ENCODE measurements around the gene ZBTB20.

The ZBTB20 gene

GRCh38 chr3:114973536-114973935 is 173.6 kb downstream of the ZBTB20 start:
- TF ChIP-seq FOXP2 (optimal IDR thresholded peaks at IDR 0.05; ENCODE audit: borderline replicate concordance, extremely low read depth, extremely low read length, insufficient read depth) (no peak), TAF1 (IDR thresholded peaks at IDR 0.05; ENCODE audit: borderline replicate concordance, insufficient read depth, low read length) (no peak), POLR2AphosphoS5 (IDR thresholded peaks at IDR 0.05; ENCODE audit: low read depth, low read length) (no peak), SIN3A (IDR thresholded peaks at IDR 0.05; ENCODE audit: borderline replicate concordance, insufficient read depth, low read length) (no peak)
- TF ChIP-seq, protein P1, sequence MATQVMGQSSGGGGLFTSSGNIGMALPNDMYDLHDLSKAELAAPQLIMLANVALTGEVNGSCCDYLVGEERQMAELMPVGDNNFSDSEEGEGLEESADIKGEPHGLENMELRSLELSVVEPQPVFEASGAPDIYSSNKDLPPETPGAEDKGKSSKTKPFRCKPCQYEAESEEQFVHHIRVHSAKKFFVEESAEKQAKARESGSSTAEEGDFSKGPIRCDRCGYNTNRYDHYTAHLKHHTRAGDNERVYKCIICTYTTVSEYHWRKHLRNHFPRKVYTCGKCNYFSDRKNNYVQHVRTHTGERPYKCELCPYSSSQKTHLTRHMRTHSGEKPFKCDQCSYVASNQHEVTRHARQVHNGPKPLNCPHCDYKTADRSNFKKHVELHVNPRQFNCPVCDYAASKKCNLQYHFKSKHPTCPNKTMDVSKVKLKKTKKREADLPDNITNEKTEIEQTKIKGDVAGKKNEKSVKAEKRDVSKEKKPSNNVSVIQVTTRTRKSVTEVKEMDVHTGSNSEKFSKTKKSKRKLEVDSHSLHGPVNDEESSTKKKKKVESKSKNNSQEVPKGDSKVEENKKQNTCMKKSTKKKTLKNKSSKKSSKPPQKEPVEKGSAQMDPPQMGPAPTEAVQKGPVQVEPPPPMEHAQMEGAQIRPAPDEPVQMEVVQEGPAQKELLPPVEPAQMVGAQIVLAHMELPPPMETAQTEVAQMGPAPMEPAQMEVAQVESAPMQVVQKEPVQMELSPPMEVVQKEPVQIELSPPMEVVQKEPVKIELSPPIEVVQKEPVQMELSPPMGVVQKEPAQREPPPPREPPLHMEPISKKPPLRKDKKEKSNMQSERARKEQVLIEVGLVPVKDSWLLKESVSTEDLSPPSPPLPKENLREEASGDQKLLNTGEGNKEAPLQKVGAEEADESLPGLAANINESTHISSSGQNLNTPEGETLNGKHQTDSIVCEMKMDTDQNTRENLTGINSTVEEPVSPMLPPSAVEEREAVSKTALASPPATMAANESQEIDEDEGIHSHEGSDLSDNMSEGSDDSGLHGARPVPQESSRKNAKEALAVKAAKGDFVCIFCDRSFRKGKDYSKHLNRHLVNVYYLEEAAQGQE (IDR thresholded peaks at IDR 0.05; ENCODE audit: insufficient read depth in 1 of 2, low read depth in 2 of 2, low read length in 2 of 2): no peak

GRCh38 chr3:114967168-114967567 is 179.9 kb downstream of the ZBTB20 start:
- TF ChIP-seq FOXP2 (optimal IDR thresholded peaks at IDR 0.05; ENCODE audit: borderline replicate concordance, extremely low read depth, extremely low read length, insufficient read depth) (no peak), TAF1 (IDR thresholded peaks at IDR 0.05; ENCODE audit: borderline replicate concordance, insufficient read depth, low read length) (no peak), POLR2AphosphoS5 (IDR thresholded peaks at IDR 0.05; ENCODE audit: low read depth, low read length) (no peak), SIN3A (IDR thresholded peaks at IDR 0.05; ENCODE audit: borderline replicate concordance, insufficient read depth, low read length) (no peak)
- TF ChIP-seq, protein P1 (IDR thresholded peaks at IDR 0.05; ENCODE audit: insufficient read depth in 1 of 2, low read depth in 2 of 2, low read length in 2 of 2): no peak

- no peak for TF ChIP-seq TAF1 (IDR thresholded peaks at IDR 0.05; ENCODE audit: borderline replicate concordance, insufficient read depth, low read length)
- TF ChIP-seq POLR2AphosphoS5 (IDR thresholded peaks at IDR 0.05; ENCODE audit: low read depth, low read length): no peak
- TF ChIP-seq SIN3A (IDR thresholded peaks at IDR 0.05; ENCODE audit: borderline replicate concordance, insufficient read depth, low read length): no peak
- TF ChIP-seq, protein P1 (IDR thresholded peaks at IDR 0.05; ENCODE audit: insufficient read depth in 1 of 2, low read depth in 2 of 2, low read length in 2 of 2): no peak
- TF ChIP-seq FOXP2 (optimal IDR thresholded peaks at IDR 0.05; ENCODE audit: borderline replicate concordance, extremely low read depth, extremely low read length, insufficient read depth): no peak
Measured at GRCh38 chr3:114962189-114962588, 184.9 kb downstream of the ZBTB20 start.

GRCh38 chr3:114958930-114959329 is 188.2 kb downstream of the ZBTB20 start:
- no peak for TF ChIP-seq POLR2AphosphoS5 (IDR thresholded peaks at IDR 0.05; ENCODE audit: low read depth, low read length)
- TF ChIP-seq SIN3A (IDR thresholded peaks at IDR 0.05; ENCODE audit: borderline replicate concordance, insufficient read depth, low read length): no peak
- no peak for TF ChIP-seq TAF1 (IDR thresholded peaks at IDR 0.05; ENCODE audit: borderline replicate concordance, insufficient read depth, low read length)
- no peak for TF ChIP-seq FOXP2 (optimal IDR thresholded peaks at IDR 0.05; ENCODE audit: borderline replicate concordance, extremely low read depth, extremely low read length, insufficient read depth)

DNA sequence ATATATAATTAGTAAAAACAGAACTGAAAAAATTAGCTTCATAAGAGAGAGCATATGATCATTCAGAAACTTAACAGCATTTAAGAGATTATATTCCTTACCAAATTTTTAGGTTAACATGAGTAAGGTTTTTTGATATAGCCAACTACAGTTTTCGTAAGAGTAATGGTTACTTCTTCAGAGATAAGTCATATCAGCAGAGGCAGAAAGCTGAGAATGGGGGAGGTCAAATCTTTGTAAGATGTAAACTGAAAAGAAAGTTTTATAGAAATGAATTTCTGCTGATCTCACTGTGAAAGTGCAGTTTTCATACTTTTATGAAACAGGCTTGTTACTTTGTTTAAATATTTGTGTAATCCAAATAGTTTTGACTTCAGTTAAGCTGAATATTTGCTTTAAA is 193.3 kb downstream of the ZBTB20 start:
- TF ChIP-seq SIN3A (IDR thresholded peaks at IDR 0.05; ENCODE audit: borderline replicate concordance, insufficient read depth, low read length) (no peak), TAF1 (IDR thresholded peaks at IDR 0.05; ENCODE audit: borderline replicate concordance, insufficient read depth, low read length) (no peak), FOXP2 (optimal IDR thresholded peaks at IDR 0.05; ENCODE audit: borderline replicate concordance, extremely low read depth, extremely low read length, insufficient read depth) (no peak), POLR2AphosphoS5 (IDR thresholded peaks at IDR 0.05; ENCODE audit: low read depth, low read length) (no peak)
- TF ChIP-seq, protein P1 (IDR thresholded peaks at IDR 0.05; ENCODE audit: insufficient read depth in 1 of 2, low read depth in 2 of 2, low read length in 2 of 2): no peak
